ENCODE measurements around the gene SMIM1.

SMIM1 gene

GRCh38 chr1:3777647-3778589, 5.4 kb downstream of the SMIM1 start:
- no peak for DNase-seq

GRCh38 chr1:3778590-3779264, 6.2 kb downstream of the SMIM1 start:
- no peak for DNase-seq

- DNase-seq, result no peak
Measured at GRCh38 chr1:3779265-3779911, 6.8 kb downstream of the SMIM1 start.

- DNase-seq, result no peak
Measured at GRCh38 chr1:3779912-3780416, 7.4 kb downstream of the SMIM1 start.

- DNase-seq, result no peak
Measured at GRCh38 chr1:3780901-3781300, 8.4 kb downstream of the SMIM1 start.

GRCh38 chr1:3783651-3784474, 11.3 kb downstream of the SMIM1 start:
- no peak for DNase-seq

- DNase-seq, result no peak
Measured at GRCh38 chr1:3785045-3785444, 12.5 kb downstream of the SMIM1 start.

GRCh38 chr1:3785456-3786157, 13.1 kb downstream of the SMIM1 start:
- DNase-seq, result no peak

- no peak for DNase-seq
Measured at GRCh38 chr1:3786468-3787348, 14.2 kb downstream of the SMIM1 start.

GRCh38 chr1:3787349-3787715, 14.8 kb downstream of the SMIM1 start:
- no peak for DNase-seq

- DNase-seq, result no peak
Measured at GRCh38 chr1:3787745-3788605, 15.4 kb downstream of the SMIM1 start.

- DNase-seq, result no peak
Measured at GRCh38 chr1:3788756-3789420, 16.3 kb downstream of the SMIM1 start.

GRCh38 chr1:3789421-3790300, 17.1 kb downstream of the SMIM1 start:
- no peak for DNase-seq

- no peak for DNase-seq
Measured at GRCh38 chr1:3790500-3790923, 18.0 kb downstream of the SMIM1 start.

- no peak for DNase-seq
Measured at GRCh38 chr1:3790952-3791351, 18.4 kb downstream of the SMIM1 start.

GRCh38 chr1:3795453-3796214, 23.1 kb downstream of the SMIM1 start:
- no peak for DNase-seq
